Right renal pelvis (tissue), 4 donors: ENCODE results near the gene CNGA1. TPM values are rescaled to one million over a fixed set of nuclear protein-coding genes. Genes with fewer than 3 reads are reported as not detected.
"Not testable (repeated sequence)": the region's sequence is repeated elsewhere in the genome, so short reads cannot be mapped to it uniquely, and the experiment has no call there.

Experiments
- DNase-seq, 4 donors: peaks; one replicate each; pipeline ENCODE4 v3.0.0-alpha.2; 2013; ENCODE audit warnings: low read depth in 4 of 4, low spot score in 3 of 4, missing footprints in 1 of 4
- polyA plus RNA-seq, 4 donors: library from polyadenylated mRNA; unstranded; fragments of 120-200 nt; gene quantifications; one replicate each; pipeline ENCODE4 v1.2.1, GENCODE V29; 2013; ENCODE audit not compliant: insufficient read length in 4 of 4

CNGA1 gene
- polyA plus RNA-seq, 4 donors: 2.5 to 8.0 (median 3.2) TPM

DNA sequence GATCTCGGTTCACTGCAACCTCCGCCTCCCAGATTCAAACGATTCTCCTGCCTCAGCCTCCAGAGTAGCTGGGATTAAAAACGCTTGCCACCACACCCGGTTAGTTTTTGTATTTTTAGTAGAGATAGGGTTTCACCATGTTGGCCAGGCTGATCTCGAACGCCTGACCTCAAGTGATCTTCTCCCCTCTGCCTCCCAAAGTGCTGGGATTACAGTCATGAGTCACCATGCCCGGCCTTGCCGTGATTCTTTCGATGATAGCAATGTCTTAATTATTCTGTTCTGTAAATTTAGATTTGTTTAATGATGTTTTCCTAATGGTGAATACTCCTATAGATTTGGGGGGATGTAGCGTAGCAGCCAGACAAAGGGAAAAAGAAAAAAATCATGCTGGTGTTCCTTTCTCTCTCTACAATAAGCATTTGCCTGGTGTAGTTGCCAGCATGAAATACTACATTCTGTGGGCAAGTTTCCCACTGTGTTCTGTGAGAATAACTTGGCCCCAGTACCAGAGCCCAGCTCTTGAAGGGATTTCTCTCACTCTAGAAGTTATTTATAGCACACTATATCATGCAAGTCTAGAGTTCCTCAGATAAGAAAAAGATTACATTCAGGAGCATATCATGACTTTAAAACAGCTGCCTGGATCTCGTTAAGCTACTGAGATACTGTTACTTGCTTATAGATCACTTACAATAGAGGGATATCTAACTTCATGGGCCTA, 15.5 kb upstream of the CNGA1 start:
- DNase-seq: no peak

DNA sequence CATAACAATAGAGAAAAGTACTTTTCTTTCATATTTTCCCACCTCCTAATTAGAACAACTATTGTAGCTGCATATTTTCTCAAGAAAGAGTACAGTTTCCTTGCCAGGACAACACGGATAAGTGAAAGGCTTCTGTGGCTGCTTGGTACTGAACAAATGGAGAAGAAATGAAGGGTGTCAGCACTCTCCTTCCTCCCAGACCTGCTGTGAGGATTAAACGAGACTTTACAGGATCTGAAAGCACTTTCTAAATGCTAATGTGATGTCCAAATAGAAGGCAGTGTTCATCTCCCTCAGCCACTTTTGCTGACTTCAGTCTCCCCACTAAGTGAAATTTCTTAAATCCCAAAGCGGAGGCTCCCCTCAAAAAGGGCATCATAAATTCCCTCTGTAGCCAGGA, 14.0 kb upstream of the CNGA1 start:
- no peak for DNase-seq

DNA sequence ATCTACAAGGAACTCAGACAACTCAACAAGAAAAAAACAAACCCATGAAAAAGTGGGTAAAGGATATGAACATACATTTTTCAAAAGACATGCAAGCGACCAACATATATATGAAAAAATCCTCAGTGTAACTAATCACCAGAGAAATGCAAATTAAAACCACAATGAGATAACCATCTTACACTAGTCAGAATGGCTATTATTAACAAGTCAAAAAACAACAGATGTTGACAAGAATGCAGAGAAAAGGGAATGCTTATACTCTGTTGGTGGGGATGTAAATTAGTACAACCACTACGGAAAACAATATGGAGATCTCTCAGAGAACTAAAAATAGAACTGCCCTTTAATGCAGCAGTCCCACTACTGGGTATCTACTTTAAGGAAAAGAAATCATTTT, 12.2 kb upstream of the CNGA1 start:
- no peak for DNase-seq

DNA sequence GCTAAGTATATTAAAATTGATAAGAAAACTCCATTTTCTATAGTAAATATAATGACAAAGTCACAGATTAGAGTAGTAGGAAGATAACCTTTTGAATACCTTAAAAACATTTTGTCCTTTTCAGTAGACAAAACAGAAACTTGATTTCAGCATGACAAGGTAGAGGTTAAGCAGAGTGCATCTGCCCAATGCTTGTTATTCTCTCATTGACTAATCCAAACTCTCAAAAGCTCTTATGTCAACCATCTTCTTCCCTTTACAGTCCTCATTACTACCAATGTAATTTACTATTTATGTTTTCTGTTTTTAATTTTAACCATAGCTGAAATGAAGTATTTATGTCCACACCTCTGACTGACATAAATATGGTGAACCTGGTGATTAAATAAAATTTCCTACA, 11.2 kb upstream of the CNGA1 start:
- no peak for DNase-seq

DNA sequence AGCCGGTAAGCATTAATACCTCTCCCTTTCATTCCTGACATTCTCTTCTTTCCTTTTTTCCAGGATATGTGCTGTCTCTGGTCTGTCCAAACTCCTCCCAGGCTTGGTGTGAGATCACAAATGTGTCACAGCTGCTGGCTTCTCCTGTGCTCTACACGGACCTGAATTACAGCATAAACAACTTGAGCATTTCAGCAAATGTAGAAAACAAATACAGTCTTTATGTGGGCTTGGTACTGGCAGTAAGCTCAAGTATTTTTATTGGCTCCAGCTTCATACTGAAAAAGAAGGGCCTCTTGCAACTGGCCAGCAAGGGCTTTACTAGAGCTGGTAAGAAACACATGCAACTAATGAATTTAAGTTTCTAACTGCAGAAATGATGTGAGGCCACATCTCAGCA, 8.5 kb upstream of the CNGA1 start:
- no peak for DNase-seq

DNA sequence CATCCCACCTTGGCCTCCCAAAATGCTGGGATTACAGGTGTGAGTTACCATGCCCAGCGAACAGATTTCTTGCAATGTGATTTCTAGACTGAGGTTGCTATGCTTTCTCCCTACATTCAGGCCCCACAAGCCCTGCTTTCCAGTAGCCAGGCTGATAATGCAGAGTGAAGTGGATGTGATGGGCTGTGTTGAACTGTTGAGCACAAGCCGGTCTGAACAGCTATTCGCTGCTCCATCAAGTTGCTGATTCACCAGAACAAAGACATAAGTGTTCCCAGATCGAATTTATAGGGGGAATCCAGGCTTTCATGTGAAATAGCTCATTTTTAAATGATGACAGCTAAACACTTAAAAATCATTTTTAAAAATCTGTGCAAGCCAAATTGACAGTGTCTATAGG, 8.0 kb upstream of the CNGA1 start:
- DNase-seq: no peak

DNA sequence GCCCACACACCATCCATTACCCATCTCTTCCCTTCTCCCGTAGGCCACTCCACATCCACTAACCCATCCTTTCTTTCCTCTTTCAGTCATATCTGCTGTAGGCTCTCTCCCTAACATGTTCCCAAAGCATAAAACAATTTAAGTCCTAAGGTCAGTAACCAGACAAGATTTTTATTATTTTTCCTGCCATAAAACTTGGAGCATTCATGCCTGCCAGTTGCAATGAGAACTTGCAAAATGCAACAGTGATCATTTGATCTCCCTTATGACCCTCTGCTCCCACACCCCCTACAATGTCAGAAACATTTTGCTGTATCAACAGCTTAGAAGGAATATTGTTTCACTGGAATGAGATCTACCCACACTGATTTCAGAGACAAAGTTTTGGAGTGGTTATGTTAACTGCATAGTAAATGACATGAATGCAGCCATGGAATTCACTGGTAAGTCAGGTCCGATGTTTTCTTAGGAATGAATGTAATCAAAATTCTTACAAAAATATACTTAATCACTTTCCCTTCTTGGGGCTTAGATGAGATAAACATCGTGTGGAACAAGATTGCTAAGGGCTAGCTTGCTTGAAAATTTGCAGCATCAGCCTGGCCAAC, 5.8 kb upstream of the CNGA1 start:
- no peak for DNase-seq

DNA sequence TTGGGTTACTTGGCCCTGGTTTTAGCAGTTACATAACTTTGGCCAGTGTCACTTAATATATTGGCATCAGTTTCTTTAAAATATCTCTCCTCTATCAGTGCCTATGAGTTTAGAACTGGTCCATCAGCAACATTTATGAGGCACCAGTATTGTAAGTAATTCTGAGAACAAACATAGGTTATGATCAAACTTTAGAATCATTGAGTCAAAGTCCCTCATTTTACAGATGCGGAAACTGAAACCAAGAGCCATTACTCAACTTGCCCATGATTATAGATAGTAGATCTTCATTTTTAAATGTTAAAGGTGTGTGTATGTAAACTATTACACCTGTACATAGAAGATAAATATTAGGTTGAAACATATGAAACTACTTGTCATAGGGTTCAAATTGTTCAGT, 4.6 kb upstream of the CNGA1 start:
- no peak for DNase-seq

DNA sequence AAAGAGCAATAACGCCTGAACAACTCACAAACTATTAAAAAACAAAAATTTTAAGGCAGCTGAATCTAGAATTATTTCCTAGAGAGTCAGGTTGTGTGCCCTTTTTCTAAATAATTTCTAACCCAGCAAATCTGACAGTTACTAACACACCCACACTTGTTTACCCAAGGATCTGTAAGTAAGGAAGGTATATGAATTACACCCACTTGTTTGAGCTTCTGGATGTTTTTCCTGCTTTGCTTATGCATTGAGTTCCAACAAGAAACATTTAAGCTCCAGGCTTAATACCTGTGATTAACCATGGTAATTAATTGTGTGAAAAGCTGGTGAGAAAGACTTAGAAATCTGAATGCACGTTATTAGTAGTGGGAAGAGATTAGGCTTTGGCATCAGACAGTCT, 1.6 kb upstream of the CNGA1 start:
- DNase-seq: no peak

DNA sequence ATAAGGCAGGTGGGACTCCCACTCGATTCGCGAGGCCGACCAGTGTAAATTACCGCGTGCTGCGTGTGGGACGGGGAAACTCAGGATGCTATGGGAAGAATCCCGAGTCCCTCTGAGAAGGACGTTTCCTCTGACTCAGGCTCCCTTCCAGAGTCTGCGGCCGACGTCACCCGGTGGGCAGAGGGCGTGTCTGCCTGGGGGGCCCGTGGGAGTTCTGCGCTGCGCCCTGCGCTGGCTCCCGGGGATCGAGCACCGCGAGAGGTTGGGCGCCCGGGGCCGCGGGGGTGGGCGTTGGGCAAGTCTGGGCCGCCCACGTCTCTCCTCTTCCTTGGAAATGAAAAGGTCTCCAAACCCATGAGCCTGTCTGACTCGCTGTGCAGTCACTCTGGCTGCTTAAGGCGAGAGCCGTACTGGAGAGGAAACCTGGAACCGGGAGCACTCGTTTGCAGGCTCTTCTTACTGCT, 659 bp upstream of the CNGA1 start:
- peak; percentile 5 to 40 (median 24) for DNase-seq

DNA sequence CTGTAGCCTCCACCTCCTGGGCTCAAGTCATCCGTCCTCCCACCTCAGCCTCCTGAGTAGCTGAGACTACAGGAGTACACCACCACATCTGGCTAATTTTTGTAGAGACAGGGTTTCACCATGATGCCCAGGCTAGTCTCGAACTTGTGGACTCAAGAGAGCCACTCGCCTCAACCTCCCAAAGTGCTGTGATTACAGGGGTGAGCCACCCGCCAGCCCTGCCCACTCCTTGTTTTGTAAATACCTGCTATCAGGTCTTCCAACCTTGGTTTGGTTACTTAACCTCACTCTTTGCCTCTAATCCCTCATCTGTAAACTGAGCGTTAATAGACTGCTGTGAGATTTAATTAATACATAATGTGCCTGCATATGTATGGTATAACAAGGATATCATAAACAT, 803 bp downstream of the CNGA1 start:
- DNase-seq: no peak

DNA sequence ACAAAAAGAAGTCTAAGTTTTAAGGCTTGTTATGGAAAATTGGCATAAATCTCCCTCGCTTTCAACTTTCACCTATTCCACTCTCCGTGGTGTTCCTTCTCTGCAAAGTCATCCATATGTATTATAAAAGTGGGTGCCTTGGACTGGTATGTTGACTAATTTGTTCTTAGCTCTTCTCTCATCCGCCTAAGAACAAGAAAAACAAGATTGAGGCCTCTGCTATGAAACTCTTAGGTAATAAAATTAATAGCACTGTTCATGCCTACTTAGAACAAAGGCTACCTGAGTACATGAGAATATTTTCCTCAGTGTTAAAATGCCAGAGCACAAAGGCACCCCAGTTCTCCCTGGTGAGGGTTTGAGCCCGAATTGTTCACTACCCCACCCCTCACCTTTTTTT, 1.3 kb downstream of the CNGA1 start:
- no peak for DNase-seq

DNA sequence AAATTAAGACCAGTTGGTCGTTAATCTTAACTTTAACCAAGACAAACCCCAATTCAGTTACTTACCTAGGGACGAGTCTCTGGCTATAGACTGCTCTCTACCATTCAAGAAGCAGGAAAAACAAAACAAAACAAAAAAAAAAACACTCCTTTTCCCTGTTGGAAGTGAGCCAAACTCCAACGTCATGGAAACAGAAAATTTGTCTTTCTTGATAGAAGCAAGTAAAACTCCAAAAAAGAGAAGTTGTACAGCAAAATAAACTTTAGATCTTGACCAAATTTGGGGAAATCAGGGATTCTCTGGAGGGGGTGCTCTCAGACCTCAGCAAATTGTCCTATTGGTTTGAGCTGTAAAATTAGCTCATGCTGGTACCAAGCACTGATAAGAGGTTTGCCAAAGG, 3.7 kb downstream of the CNGA1 start:
- no peak for DNase-seq

DNA sequence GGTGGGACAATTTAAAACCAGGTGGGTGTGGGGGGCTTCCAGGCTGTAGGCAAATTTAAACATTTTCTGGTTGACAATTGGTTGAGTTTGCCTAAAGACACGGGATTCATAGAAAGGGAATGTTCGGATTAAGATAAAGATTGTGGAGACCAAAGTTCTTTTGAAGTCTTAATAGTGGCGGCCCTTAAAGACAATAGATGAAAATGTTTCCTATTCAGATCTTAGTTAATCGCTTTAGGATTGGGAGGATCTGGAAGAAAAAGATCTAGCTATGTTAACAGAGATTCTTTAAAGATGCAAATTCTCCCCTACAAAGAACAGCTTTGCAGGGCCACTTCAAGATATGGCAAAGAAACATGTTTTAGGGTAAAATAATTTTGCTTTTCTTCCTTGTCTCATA, 4.8 kb downstream of the CNGA1 start:
- DNase-seq: no peak

DNA sequence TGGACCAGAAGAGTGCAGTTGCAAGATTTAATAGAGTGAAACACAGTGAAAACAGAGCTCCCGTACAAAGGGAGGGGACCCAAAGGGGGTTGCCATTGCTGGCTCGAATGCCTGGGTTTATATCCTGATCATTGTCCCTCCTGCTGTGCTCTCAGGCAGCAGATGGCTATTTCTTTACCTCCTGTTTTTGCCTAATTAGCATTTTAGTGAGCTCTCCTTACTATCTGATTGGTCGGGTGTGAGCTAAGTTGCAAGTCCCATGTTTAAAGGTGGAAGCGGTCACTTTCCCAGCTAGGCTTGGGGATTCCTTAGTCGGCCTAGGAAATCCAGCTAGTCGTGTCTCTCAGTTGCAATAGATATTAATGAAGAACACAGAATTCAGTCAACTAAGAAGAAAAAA, 5.6 kb downstream of the CNGA1 start:
- DNase-seq: not testable (repeated sequence)

DNA sequence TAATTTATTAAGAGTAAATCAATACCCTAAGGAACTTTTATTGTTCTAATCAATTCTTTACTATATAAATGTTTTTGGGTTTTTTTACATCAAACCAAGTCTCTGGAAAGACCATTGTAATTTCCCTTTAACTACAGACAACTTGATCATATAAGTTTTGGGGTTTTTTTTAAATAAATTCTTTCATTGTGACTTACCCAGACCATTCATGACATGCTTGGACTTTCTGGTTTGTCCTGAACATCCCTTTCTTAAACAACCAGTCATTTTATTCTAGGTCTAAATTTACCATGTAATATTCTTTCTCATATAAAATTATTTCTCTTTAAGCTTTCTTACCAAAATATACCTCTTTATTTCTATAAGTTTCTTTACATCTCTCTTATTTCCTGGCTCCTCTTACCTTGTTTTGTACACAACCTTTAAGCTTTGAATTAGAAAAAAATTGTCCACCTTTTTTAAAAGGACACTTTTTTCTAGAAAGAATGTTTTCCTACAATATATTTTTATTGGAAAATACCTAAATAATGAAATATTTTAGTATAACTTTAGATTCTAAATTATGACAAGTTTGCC, 8.4 kb downstream of the CNGA1 start:
- no peak for DNase-seq

DNA sequence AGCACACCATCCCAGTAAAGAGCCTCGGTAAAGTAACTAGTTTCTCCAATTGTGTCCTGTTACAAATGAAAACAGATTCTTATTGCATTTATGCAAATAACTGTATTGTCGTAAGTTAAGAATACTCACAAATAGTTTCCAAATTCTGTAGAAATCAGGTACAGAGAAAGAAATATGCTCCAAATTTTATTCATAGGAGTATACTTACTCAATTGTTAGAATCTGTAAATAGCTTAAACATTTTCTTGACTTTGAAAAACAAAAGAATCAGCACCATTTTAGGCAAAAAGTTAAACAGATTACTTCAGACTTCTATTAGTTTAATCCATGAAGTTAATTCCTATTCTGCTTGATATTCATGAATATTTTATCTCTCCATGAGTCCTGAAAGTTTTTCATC, 10.7 kb downstream of the CNGA1 start:
- no peak for DNase-seq

DNA sequence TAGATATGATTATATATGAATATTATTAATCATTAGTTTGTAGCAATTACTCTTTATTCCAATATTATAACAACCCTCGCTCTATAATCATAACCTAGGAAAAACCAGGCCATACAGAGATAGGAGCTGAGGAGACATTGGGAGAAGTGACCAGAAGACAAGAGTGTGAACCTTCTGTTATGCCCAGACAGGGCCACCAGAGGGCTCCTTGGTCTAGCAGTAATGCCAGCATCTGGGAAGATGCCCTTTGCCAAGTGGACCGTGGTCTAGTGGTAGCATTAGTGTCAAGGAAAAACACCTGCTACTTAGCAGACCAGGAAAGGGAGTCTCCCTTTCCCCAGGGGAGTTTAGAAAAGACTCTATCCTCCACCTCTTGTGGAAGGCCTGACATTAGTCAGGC, 12.9 kb downstream of the CNGA1 start:
- DNase-seq: not testable (repeated sequence)

DNA sequence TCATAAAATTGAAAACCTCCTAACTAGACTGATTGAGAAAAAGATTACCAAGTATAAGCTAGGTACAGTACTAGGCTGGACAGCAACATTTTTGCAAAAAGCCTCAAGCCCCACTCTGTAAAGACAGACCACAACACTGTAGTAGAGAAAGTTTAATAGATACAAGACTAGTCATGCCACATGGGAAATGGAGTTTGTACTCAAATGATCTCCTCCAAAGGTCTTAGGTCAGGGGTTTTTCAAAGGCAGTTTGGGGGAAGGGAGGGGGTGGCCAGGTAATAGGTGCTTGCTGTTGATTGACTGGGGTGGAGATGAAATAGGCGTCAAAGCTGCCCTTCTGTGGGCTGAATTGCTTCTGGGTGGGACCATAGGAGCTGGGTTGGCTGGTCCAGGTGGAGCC, 14.2 kb downstream of the CNGA1 start:
- no peak for DNase-seq

DNA sequence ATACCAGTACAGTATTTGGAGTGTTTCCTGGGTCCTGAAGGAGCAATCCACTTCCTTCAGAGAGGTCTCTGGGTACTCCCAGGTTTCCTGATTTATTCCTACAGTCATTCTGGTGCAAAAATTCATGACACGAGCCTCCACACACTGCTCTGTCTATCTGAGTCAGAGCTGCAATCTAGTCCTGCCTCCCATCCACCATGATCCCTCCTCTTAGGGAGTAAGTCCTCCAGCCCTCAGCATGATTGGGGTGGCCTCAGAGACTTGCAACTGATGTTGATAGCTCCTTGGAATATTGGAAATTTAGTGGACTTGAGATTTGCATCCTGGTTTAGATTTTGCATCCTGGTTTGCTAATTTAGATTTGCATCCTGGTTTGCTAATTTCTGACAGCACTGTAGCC, 20.5 kb downstream of the CNGA1 start:
- no peak for DNase-seq

DNA sequence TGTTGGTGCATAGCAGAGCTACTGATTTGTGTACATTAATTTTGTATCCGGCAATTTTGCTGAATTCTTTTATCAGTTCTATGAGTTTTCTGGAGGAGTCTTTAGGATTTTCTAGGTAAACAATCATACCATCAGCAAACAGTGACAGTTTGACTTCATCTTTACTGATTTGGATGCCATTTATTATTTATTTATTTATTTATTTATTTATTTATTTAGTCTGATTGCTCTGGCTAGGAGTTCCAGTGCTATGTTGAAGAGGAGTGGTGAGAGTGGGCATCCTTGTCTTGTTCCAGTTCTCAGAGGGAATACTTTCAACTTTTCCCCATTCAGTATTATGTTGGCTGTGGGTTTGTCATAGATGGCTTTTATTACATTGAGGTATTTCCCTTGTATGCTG, 24.0 kb downstream of the CNGA1 start:
- DNase-seq: not testable (repeated sequence)

DNA sequence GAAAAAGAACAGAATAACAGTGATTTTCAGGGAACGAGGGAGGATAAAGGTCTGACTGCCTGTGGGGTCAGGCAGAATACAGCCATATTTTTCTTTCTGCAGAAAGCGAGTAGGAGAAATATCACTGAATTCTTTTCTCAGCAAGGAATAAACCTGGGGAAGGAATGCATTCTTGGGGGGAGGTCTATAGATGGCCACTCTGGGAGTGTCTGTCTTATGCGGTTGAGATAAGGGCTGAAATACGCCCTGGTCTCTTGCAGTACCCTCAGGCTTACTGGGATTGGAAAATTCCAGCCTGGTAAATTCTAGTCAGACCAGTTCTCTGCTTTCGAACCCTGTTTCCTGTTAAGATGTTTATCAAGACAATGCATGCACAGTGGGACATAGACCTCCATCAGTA, 26.3 kb downstream of the CNGA1 start:
- no peak for DNase-seq
